ENCODE results near the gene DBF4B.
A peak's percentile ranks its signal among the peaks of the same experiment; 100 is the strongest.

Gene DBF4B

GRCh38 chr17:44664867-44665266 lies 43.6 kb upstream of the DBF4B start:
- TF ChIP-seq CTCF (IDR thresholded peaks at IDR 0.05; ENCODE audit: low read length) = no peak
- no peak for TF ChIP-seq EZH2 (IDR thresholded peaks at IDR 0.05; ENCODE audit: borderline replicate concordance, low read length)
- no peaks in the 10 kb centered on the region for H3K9me2 ChIP-seq (ENCODE audit: low read depth, low read length)
- no peak overlapping the region for H3K4me2 ChIP-seq (ENCODE audit: low read length)
- H3K4me3 ChIP-seq (ENCODE audit: low read depth, low read length, poor library complexity, severe bottlenecking) = no peak overlapping the region
- H3K79me2 ChIP-seq (ENCODE audit: insufficient read depth, low read length) = no peaks in the 10 kb centered on the region
- H2AFZ ChIP-seq (ENCODE audit: low read length) = no peak overlapping the region
- H3K9ac ChIP-seq (ENCODE audit: low read length) = no peak overlapping the region
- H3K9me3 ChIP-seq (ENCODE audit: low read length) = no peaks in the 10 kb centered on the region
- H3K27ac ChIP-seq (ENCODE audit: low read depth, low read length, poor library complexity, severe bottlenecking) = no peak overlapping the region
- H4K20me1 ChIP-seq (ENCODE audit: insufficient read depth, low read length) = no peaks in the 10 kb centered on the region
- H3K4me1 ChIP-seq (ENCODE audit: insufficient read depth, low read length, severe bottlenecking) = no peaks in the 10 kb centered on the region
- H3F3A ChIP-seq (ENCODE audit: insufficient read depth, low read length) = no peaks in the 10 kb centered on the region
- no peaks in the 10 kb centered on the region for H3K27me3 ChIP-seq (ENCODE audit: insufficient read depth, low read length)
- no peaks in the 10 kb centered on the region for H3K36me3 ChIP-seq (ENCODE audit: insufficient read depth, low read length)

- no peak overlapping the region for H3K27ac ChIP-seq (ENCODE audit: low read depth, low read length, poor library complexity, severe bottlenecking)
- TF ChIP-seq EZH2 (IDR thresholded peaks at IDR 0.05; ENCODE audit: borderline replicate concordance, low read length) (no peak), CTCF (IDR thresholded peaks at IDR 0.05; ENCODE audit: low read length) (no peak)
These were observed 42.5 kb upstream of the DBF4B start for GRCh38 chr17:44666006-44666405.

DNA sequence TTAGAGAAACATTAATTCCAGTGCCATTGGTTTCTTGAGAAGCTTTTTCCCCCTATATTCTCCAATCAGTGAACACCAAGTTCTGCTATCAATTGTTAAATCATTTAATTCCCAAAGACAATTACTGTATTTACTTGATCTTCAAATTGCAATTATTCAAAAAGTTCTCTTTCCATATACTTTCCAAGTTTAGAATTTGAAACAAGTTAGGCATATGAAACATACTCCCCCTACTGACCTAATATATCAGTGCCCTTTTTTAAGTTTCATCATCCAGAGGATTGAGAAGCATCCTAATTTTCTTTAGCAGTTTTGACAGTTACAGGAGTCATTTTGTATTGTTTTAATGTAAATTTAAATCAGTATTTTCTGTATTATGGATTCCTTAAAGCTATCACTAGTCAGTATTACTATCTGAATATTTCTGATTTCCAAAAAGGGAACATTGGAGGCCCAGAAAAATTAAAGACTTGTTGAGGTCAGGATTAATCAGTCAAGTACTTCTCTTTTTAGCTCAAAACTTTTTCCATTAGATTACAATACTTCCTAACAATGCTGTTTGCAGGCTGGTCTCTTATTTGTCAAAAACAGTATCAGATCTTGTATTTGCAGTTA lies 35.9 kb upstream of the DBF4B start:
- Histone ChIP-seq H2AFZ (ENCODE audit: low read length) (no peak overlapping the region), H3K27me3 (ENCODE audit: insufficient read depth, low read length) (no peaks in the 10 kb centered on the region), H3K79me2 (ENCODE audit: insufficient read depth, low read length) (no peaks in the 10 kb centered on the region), H3K36me3 (ENCODE audit: insufficient read depth, low read length) (no peaks in the 10 kb centered on the region), H3K9me2 (ENCODE audit: low read depth, low read length) (no peaks in the 10 kb centered on the region), H3F3A (ENCODE audit: insufficient read depth, low read length) (no peaks in the 10 kb centered on the region), H3K4me3 (ENCODE audit: low read depth, low read length, poor library complexity, severe bottlenecking) (no peak overlapping the region), H4K20me1 (ENCODE audit: insufficient read depth, low read length) (no peaks in the 10 kb centered on the region; the same call in 1 of the 2 replicates), H3K27ac (ENCODE audit: low read depth, low read length, poor library complexity, severe bottlenecking) (no peak overlapping the region), H3K4me2 (ENCODE audit: low read length) (no peak overlapping the region), H3K4me1 (ENCODE audit: insufficient read depth, low read length, severe bottlenecking) (no peaks in the 10 kb centered on the region), H3K9ac (ENCODE audit: low read length) (no peak overlapping the region), H3K9me3 (ENCODE audit: low read length) (no peaks in the 10 kb centered on the region)
- TF ChIP-seq EZH2 (IDR thresholded peaks at IDR 0.05; ENCODE audit: borderline replicate concordance, low read length) (no peak), CTCF (IDR thresholded peaks at IDR 0.05; ENCODE audit: low read length) (peak; percentile 73)

More at GRCh38 chr17:44666006-44666405, 42.5 kb upstream of the DBF4B start:
- no peaks in the 10 kb centered on the region for H3K79me2 ChIP-seq (ENCODE audit: insufficient read depth, low read length)
- no peaks in the 10 kb centered on the region for H3K9me2 ChIP-seq (ENCODE audit: low read depth, low read length)
- no peak overlapping the region for H3K4me2 ChIP-seq (ENCODE audit: low read length)
- H3K9ac ChIP-seq (ENCODE audit: low read length) = no peak overlapping the region
- H3F3A ChIP-seq (ENCODE audit: insufficient read depth, low read length) = no peaks in the 10 kb centered on the region
- no peak overlapping the region for H3K4me3 ChIP-seq (ENCODE audit: low read depth, low read length, poor library complexity, severe bottlenecking)
- no peaks in the 10 kb centered on the region for H3K9me3 ChIP-seq (ENCODE audit: low read length)
- H3K27me3 ChIP-seq (ENCODE audit: insufficient read depth, low read length) = no peaks in the 10 kb centered on the region
- no peaks in the 10 kb centered on the region for H4K20me1 ChIP-seq (ENCODE audit: insufficient read depth, low read length)
- no peaks in the 10 kb centered on the region for H3K36me3 ChIP-seq (ENCODE audit: insufficient read depth, low read length)
- H2AFZ ChIP-seq (ENCODE audit: low read length) = no peak overlapping the region
- no peaks in the 10 kb centered on the region for H3K4me1 ChIP-seq (ENCODE audit: insufficient read depth, low read length, severe bottlenecking)
